ENCODE results near the gene MAP3K10. TPM values are rescaled to one million over a fixed set of nuclear protein-coding genes. Genes with fewer than 3 reads are reported as not detected.

Gene MAP3K10
- total RNA-seq, 1 donor = 8.0 TPM

GRCh38 chr19:40264314-40265054 is 73.3 kb downstream of the MAP3K10 start:
- H3K4me3 ChIP-seq (ENCODE audit: low read depth, low read length) = no peak overlapping the region
- TF ChIP-seq CTCF (IDR thresholded peaks at IDR 0.05; ENCODE audit: insufficient read depth, low read length) = no peak
- DNase-seq (ENCODE audit: low read depth) = no peak

Other genes with a start within 250 kb of the MAP3K10 start
- 24.2 and 85.2 TPM in 2 replicates for gene PSMC4, start 220.3 kb upstream of the MAP3K10 start, total RNA-seq (ENCODE audit: low replicate concordance)
- gene ZNF546, start 194.4 kb upstream of the MAP3K10 start, total RNA-seq (ENCODE audit: low replicate concordance) = 7.1 and 9.7 TPM in 2 replicates
- 18.9 and 23.1 TPM in 2 replicates for gene ZNF780B, start 135.2 kb upstream of the MAP3K10 start, total RNA-seq (ENCODE audit: low replicate concordance)
- 10.1 and 15.9 TPM in 2 replicates for gene ZNF780A, start 100.5 kb upstream of the MAP3K10 start, total RNA-seq (ENCODE audit: low replicate concordance)
- gene TTC9B, start 27.0 kb downstream of the MAP3K10 start, total RNA-seq (ENCODE audit: low replicate concordance) = not detected in 2 replicates
- 0.33 TPM in 1 of 2 replicates, not detected in the other for gene CCNP, start 35.3 kb downstream of the MAP3K10 start, total RNA-seq (ENCODE audit: low replicate concordance)
- 124 and 132 TPM in 2 replicates for gene AKT2, start 93.9 kb downstream of the MAP3K10 start, total RNA-seq (ENCODE audit: low replicate concordance)
- gene C19orf47, start 157.0 kb downstream of the MAP3K10 start, total RNA-seq (ENCODE audit: low replicate concordance) = 1.2 and 9.1 TPM in 2 replicates
- 179 and 252 TPM in 2 replicates for gene PLD3, start 157.3 kb downstream of the MAP3K10 start, total RNA-seq (ENCODE audit: low replicate concordance)
- gene HIPK4, start 198.8 kb downstream of the MAP3K10 start, total RNA-seq (ENCODE audit: low replicate concordance) = 0.18 TPM in 1 of 2 replicates, not detected in the other
- 2.0 and 10.2 TPM in 2 replicates for gene PRX, start 222.0 kb downstream of the MAP3K10 start, total RNA-seq (ENCODE audit: low replicate concordance)
- 13.8 and 18.2 TPM in 2 replicates for gene SERTAD1, start 234.6 kb downstream of the MAP3K10 start, total RNA-seq (ENCODE audit: low replicate concordance)